ENCODE data around the gene TET2. TPM values are rescaled to one million over a fixed set of nuclear protein-coding genes. Genes with fewer than 3 reads are reported as not detected.

The TET2 gene
- total and polyA plus RNA-seq, 4 donors = 14.0 to 32.9 (median 23.4) TPM

- H3K27me3 ChIP-seq (ENCODE audit: control insufficient read depth, insufficient read depth, low read length) = no peaks in the 10 kb centered on the region
- H3K4me1 ChIP-seq (ENCODE audit: control insufficient read depth, insufficient read depth, low read length) = no peaks in the 10 kb centered on the region
- no peak overlapping the region for H3K4me3 ChIP-seq (ENCODE audit: low read depth, low read length)
- no peaks in the 10 kb centered on the region for H3K36me3 ChIP-seq (ENCODE audit: control insufficient read depth, insufficient read depth, low read length)
- no peak overlapping the region for H3K27ac ChIP-seq (ENCODE audit: low read depth, low read length)
- no peak for DNase-seq (ENCODE audit: low read depth in 4 of 6, low spot score in 6 of 6)
- no peaks in the 10 kb centered on the region for H3K9me3 ChIP-seq (ENCODE audit: control insufficient read depth, insufficient read depth, low read length)
These were observed 45.8 kb downstream of the TET2 start for GRCh38 chr4:105192474-105192873.

GRCh38 chr4:105192910-105193309 is 46.2 kb downstream of the TET2 start:
- no peak overlapping the region for H3K27ac ChIP-seq (ENCODE audit: low read depth, low read length)
- 94% methylated on average over 1 of the region's 1 CpG for WGBS (ENCODE audit: insufficient coverage)
- no peaks in the 10 kb centered on the region for H3K4me1 ChIP-seq (ENCODE audit: control insufficient read depth, insufficient read depth, low read length)

GRCh38 chr4:105193536-105193935 is 46.9 kb downstream of the TET2 start:
- no peaks in the 10 kb centered on the region for H3K4me1 ChIP-seq (ENCODE audit: control insufficient read depth, insufficient read depth, low read length)

More at GRCh38 chr4:105192910-105193309, 46.2 kb downstream of the TET2 start:
- no peak for DNase-seq (ENCODE audit: low read depth in 4 of 6, low spot score in 6 of 6)
- no peaks in the 10 kb centered on the region for H3K9me3 ChIP-seq (ENCODE audit: control insufficient read depth, insufficient read depth, low read length)
- no peaks in the 10 kb centered on the region for H3K36me3 ChIP-seq (ENCODE audit: control insufficient read depth, insufficient read depth, low read length)
- no peaks in the 10 kb centered on the region for H3K27me3 ChIP-seq (ENCODE audit: control insufficient read depth, insufficient read depth, low read length)
- no peak overlapping the region for H3K4me3 ChIP-seq (ENCODE audit: low read depth, low read length)

GRCh38 chr4:105194328-105195231 is 47.9 kb downstream of the TET2 start:
- no peak for DNase-seq (ENCODE audit: low read depth in 4 of 6, low spot score in 6 of 6)
- Histone ChIP-seq H3K27ac (ENCODE audit: low read depth, low read length) (no peak overlapping the region), H3K27me3 (ENCODE audit: control insufficient read depth, insufficient read depth, low read length) (no peaks in the 10 kb centered on the region), H3K9me3 (ENCODE audit: control insufficient read depth, insufficient read depth, low read length) (no peaks in the 10 kb centered on the region), H3K4me1 (ENCODE audit: control insufficient read depth, insufficient read depth, low read length) (no peaks in the 10 kb centered on the region), H3K4me3 (ENCODE audit: low read depth, low read length) (no peak overlapping the region), H3K36me3 (ENCODE audit: control insufficient read depth, insufficient read depth, low read length) (no peaks in the 10 kb centered on the region)

More at GRCh38 chr4:105193536-105193935, 46.9 kb downstream of the TET2 start:
- H3K9me3 ChIP-seq (ENCODE audit: control insufficient read depth, insufficient read depth, low read length) = no peaks in the 10 kb centered on the region
- WGBS (ENCODE audit: insufficient coverage) = 90% methylated on average over 2 of the region's 3 CpGs
- H3K4me3 ChIP-seq (ENCODE audit: low read depth, low read length) = no peak overlapping the region
- DNase-seq (ENCODE audit: low read depth in 4 of 6, low spot score in 6 of 6) = no peak
- H3K27ac ChIP-seq (ENCODE audit: low read depth, low read length) = no peak overlapping the region
- H3K27me3 ChIP-seq (ENCODE audit: control insufficient read depth, insufficient read depth, low read length) = no peaks in the 10 kb centered on the region
- H3K36me3 ChIP-seq (ENCODE audit: control insufficient read depth, insufficient read depth, low read length) = no peaks in the 10 kb centered on the region

GRCh38 chr4:105196523-105197145 is 50.0 kb downstream of the TET2 start:
- no peaks in the 10 kb centered on the region for H3K27me3 ChIP-seq (ENCODE audit: control insufficient read depth, insufficient read depth, low read length)
- no peaks in the 10 kb centered on the region for H3K9me3 ChIP-seq (ENCODE audit: control insufficient read depth, insufficient read depth, low read length)
- 90% methylated on average over 3 of the region's 5 CpGs for WGBS (ENCODE audit: insufficient coverage)
- no peak for DNase-seq (ENCODE audit: low read depth in 4 of 6, low spot score in 6 of 6)
- no peaks in the 10 kb centered on the region for H3K4me1 ChIP-seq (ENCODE audit: control insufficient read depth, insufficient read depth, low read length)
- no peaks in the 10 kb centered on the region for H3K36me3 ChIP-seq (ENCODE audit: control insufficient read depth, insufficient read depth, low read length)
- no peak overlapping the region for H3K27ac ChIP-seq (ENCODE audit: low read depth, low read length)
- H3K4me3 ChIP-seq (ENCODE audit: low read depth, low read length) = no peak overlapping the region

- Histone ChIP-seq H3K27ac (ENCODE audit: low read depth, low read length) (no peak overlapping the region), H3K4me3 (ENCODE audit: low read depth, low read length) (no peak overlapping the region), H3K9me3 (ENCODE audit: control insufficient read depth, insufficient read depth, low read length) (no peaks in the 10 kb centered on the region), H3K27me3 (ENCODE audit: control insufficient read depth, insufficient read depth, low read length) (no peaks in the 10 kb centered on the region), H3K36me3 (ENCODE audit: control insufficient read depth, insufficient read depth, low read length) (no peaks in the 10 kb centered on the region), H3K4me1 (ENCODE audit: control insufficient read depth, insufficient read depth, low read length) (no peaks in the 10 kb centered on the region)
- DNase-seq (ENCODE audit: low read depth in 4 of 6, low spot score in 6 of 6) = no peak
- WGBS (ENCODE audit: insufficient coverage) = no CpG with 5 or more reads among the region's 3 CpGs
These were observed 51.1 kb downstream of the TET2 start for GRCh38 chr4:105197777-105198176.

GRCh38 chr4:105198541-105198940 is 51.9 kb downstream of the TET2 start:
- no peak for DNase-seq (ENCODE audit: low read depth in 4 of 6, low spot score in 6 of 6)
- no peak overlapping the region for H3K4me3 ChIP-seq (ENCODE audit: low read depth, low read length)
- H3K9me3 ChIP-seq (ENCODE audit: control insufficient read depth, insufficient read depth, low read length) = no peaks in the 10 kb centered on the region
- no peaks in the 10 kb centered on the region for H3K27me3 ChIP-seq (ENCODE audit: control insufficient read depth, insufficient read depth, low read length)
- no peak overlapping the region for H3K27ac ChIP-seq (ENCODE audit: low read depth, low read length)
- WGBS (ENCODE audit: insufficient coverage) = no CpG with 5 or more reads among the region's 2 CpGs
- no peaks in the 10 kb centered on the region for H3K4me1 ChIP-seq (ENCODE audit: control insufficient read depth, insufficient read depth, low read length)
- no peaks in the 10 kb centered on the region for H3K36me3 ChIP-seq (ENCODE audit: control insufficient read depth, insufficient read depth, low read length)

GRCh38 chr4:105206214-105206613 is 59.5 kb downstream of the TET2 start:
- no peaks in the 10 kb centered on the region for H3K27me3 ChIP-seq (ENCODE audit: control insufficient read depth, insufficient read depth, low read length)
- WGBS (ENCODE audit: insufficient coverage) = 29% methylated on average over 1 of the region's 3 CpGs

GRCh38 chr4:105207386-105207785 is 60.7 kb downstream of the TET2 start:
- WGBS (ENCODE audit: insufficient coverage) = no CpG with 5 or more reads among the region's 2 CpGs
- H3K9me3 ChIP-seq (ENCODE audit: control insufficient read depth, insufficient read depth, low read length) = no peaks in the 10 kb centered on the region
- no peaks in the 10 kb centered on the region for H3K36me3 ChIP-seq (ENCODE audit: control insufficient read depth, insufficient read depth, low read length)
- H3K4me3 ChIP-seq (ENCODE audit: low read depth, low read length) = no peak overlapping the region
- H3K4me1 ChIP-seq (ENCODE audit: control insufficient read depth, insufficient read depth, low read length) = no peaks in the 10 kb centered on the region
- H3K27ac ChIP-seq (ENCODE audit: low read depth, low read length) = no peak overlapping the region
- no peak for DNase-seq (ENCODE audit: low read depth in 4 of 6, low spot score in 6 of 6)
- no peaks in the 10 kb centered on the region for H3K27me3 ChIP-seq (ENCODE audit: control insufficient read depth, insufficient read depth, low read length)

More at GRCh38 chr4:105206214-105206613, 59.5 kb downstream of the TET2 start:
- H3K4me3 ChIP-seq (ENCODE audit: low read depth, low read length) = no peak overlapping the region
- no peaks in the 10 kb centered on the region for H3K36me3 ChIP-seq (ENCODE audit: control insufficient read depth, insufficient read depth, low read length)
- no peaks in the 10 kb centered on the region for H3K9me3 ChIP-seq (ENCODE audit: control insufficient read depth, insufficient read depth, low read length)
- H3K27ac ChIP-seq (ENCODE audit: low read depth, low read length) = no peak overlapping the region
- no peaks in the 10 kb centered on the region for H3K4me1 ChIP-seq (ENCODE audit: control insufficient read depth, insufficient read depth, low read length)
- no peak for DNase-seq (ENCODE audit: low read depth in 4 of 6, low spot score in 6 of 6)

GRCh38 chr4:105208561-105208960 is 61.9 kb downstream of the TET2 start:
- no CpG with 5 or more reads among the region's 5 CpGs for whole genome bisulfite sequencing (ENCODE audit: insufficient coverage)

More at GRCh38 chr4:105208561-105208960, 61.9 kb downstream of the TET2 start:
- Histone ChIP-seq H3K36me3 (ENCODE audit: control insufficient read depth, insufficient read depth, low read length) (no peaks in the 10 kb centered on the region), H3K27me3 (ENCODE audit: control insufficient read depth, insufficient read depth, low read length) (no peaks in the 10 kb centered on the region), H3K4me3 (ENCODE audit: low read depth, low read length) (no peak overlapping the region), H3K27ac (ENCODE audit: low read depth, low read length) (no peak overlapping the region), H3K4me1 (ENCODE audit: control insufficient read depth, insufficient read depth, low read length) (no peaks in the 10 kb centered on the region), H3K9me3 (ENCODE audit: control insufficient read depth, insufficient read depth, low read length) (no peaks in the 10 kb centered on the region)
- peak in 1 of 6 donors; percentile 5 for DNase-seq (ENCODE audit: low read depth in 4 of 6, low spot score in 6 of 6)
